HG02870 (cell line): ENCODE data around the gene LSM12.
"Not testable (repeated sequence)": the region's sequence is repeated elsewhere in the genome, so short reads cannot be mapped to it uniquely, and the experiment has no call there.

ENCODE experiments used
- ATAC-seq: cut with Tn5 transposase; IDR thresholded peaks from one replicate; pipeline ENCODE4 v1.9.1; 2021; ENCODE audit warnings: mild to moderate bottlenecking, moderate library complexity; ENCODE audit not compliant: unreplicated experiment

Gene LSM12

GRCh38 chr17:44066204-44066930 is at the start of gene LSM12:
Gene LSM12 (minus strand): TSS chr17:44066671. CDS start chr17:44066587, 84 bp downstream.
- peak; percentile 46 for ATAC-seq

- ATAC-seq: no peak
Observed at GRCh38 chr17:44115585-44116415, 49.3 kb upstream of the LSM12 start.

DNA sequence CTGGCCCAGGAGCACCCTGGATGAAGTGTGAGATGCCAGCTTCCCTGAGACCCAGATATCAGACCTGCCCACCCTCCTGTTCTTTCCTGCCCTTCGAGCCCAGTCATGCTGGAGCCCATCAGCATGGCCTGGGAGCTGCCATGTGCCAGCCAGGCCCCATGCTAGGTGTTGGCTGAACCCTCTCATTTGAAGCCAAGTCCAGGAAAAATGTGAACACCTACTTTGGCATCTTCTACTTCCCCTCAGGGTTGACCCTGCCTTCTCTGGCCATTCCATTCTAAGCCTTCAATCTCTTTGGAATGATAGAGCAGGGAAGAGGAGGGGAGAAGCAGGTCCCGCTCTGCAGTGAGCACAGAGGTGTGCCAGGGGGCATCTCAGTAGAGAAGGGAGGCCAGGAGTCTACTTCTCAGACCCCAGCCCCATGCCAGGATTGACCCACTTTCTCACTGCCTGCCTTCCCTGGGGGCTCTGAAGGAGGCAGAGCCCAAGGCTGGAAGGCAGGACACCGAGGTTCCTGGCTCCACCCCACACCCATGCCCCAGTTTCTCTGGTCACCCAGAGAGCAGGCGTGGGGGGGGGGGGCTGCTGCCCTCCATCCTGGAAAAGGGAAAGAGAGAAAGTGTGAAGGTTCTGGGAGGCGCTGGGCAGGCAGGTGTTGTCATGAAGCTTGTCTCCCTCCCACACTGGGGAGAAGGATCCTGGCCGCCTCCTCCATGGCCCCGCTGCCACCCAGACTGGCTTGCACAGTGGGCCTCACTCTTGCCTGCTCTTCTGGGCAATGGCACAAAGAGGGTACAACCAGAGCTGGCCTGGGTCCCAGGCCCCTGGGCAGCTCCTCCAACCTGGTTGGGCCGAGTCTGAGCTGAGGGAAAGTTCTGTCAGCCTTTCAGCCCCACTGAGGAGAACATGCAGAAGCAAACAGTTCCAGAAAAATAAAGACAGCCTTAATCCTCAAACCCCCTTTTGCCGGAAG is 47.7 kb upstream of the LSM12 start:
- no peak for ATAC-seq

GRCh38 chr17:44113382-44113781 is 46.9 kb upstream of the LSM12 start:
- ATAC-seq: no peak

- ATAC-seq: no peak
Observed at GRCh38 chr17:44112284-44113280, 46.1 kb upstream of the LSM12 start.

GRCh38 chr17:44111777-44112176 is 45.3 kb upstream of the LSM12 start:
- no peak for ATAC-seq

DNA sequence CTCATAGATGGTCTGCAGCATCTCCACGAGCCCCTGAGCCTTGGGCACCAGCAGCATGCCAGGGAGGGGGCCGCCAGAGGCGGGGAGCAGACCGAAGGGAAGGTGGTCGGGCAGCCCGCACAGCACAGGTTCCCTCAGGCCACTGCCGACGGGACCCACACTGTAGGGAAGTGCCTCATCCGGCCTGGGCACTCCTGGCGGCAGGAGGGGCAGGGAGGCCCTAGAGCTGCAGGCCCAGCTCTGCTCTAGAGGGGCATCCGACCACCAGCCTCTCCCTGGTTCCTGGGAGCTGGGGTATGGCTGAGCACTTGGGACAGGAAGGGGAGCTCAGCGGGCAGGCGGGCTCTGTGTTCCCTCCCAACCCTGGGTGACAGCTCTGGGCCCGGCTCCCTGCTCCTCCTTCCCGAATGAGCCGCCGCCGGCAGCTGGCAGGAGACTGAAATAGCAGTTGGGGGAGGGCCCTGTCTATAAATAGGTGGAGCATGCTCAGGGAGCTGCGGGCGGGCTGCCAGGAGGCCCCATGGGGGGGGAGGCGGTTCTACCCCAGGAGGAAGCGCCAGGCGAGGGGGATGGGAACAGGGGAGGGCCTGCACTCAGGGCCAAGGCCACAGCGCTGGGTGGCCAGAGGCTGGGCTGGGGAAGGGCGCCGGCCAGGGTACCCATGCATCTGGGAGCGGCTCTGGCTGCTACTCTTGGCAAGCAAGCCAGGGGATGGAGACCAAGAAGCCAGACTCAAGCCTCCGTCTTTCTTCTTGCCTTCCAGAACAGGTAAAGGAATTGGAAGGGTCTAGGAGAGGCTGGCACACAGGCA is 44.6 kb upstream of the LSM12 start:
- ATAC-seq: no peak

DNA sequence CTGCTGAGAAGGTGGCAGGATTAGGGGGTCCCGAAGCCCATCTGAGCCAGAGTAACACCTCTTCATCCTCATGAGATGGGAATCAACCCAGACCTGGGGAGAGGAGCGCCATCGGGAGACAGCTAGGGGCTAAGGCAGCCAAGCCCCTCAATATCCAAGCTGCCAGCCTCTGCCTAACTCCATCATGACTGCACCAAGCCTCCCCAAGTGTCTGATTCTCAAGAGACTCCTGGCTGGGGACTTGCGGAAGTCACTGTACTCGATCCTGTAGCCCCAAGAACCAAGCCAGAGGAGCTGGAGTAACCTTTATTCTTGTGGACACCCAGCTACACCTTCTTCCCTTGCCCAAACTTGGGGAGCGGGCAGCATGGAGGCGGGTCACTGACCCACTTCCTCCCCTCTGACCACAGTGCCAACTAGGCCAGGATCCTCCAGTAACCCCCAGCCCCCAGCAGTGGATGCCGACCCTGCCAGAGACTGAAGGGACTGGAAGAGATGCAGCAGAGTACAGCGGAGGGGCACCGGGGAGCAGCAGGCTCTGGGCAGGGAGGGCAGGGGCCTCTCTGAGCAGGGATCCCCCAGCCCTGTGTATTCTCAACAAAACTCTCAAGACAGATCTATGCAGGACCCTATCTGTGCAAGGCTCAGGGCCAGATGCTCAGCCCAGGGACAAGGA is 43.7 kb upstream of the LSM12 start:
- ATAC-seq: no peak

DNA sequence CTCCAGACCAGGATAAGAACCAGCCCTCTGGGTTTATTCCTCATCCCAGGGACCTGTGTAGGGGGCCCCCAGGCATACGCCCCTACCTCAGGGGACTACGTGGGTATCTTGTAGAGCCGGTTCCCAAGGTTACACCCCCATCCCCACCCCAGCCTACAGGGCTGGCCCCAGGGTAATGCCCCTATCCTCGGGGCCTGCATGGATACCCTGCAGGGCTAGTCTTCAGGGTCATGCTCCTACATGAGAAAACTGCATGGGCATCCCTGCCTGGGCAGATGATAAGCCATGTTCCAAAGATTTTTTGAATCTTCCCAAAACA is 42.8 kb upstream of the LSM12 start:
- ATAC-seq: no peak

DNA sequence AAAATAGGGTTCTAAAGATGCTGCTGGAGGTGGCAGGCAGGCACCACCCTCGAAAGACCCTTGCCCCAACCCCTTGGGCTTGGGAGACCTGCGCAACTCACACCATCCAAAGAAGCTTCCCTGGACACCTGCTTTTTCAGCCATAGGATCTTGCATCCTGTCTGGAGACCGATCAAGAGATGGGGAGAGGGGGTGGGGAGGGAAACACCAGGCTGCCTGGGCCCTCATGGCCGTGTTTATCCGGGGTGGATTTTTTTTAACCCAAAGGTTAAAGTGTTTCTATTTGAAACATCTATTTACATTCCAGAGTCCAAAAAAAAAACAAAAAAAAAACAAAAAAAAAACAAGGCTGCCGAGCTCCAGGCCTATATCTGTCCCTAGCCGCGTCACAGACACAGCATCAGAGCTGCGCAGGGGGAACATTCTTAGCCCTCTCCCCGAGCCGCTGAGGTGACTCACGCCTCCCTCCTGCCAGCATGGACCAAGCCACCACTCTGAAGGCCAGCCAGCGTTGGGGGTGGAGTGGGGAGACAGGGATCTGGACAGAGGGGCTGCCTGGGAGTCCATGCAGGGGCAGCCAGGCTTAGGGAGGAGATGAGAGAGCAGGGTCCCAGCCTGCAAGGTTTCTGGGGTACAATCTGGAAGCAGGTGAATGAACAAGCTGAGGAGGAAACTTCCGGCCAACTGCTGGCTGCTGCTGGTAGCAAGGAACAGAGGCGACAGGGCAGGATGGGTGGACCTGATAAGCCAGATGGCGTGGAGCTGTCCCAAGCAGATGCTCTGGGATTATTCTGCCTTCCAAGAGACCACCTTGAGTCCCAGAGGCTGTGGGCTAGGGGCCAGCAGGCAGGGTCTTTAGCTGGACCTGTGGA is 42.2 kb upstream of the LSM12 start:
- ATAC-seq: no peak

DNA sequence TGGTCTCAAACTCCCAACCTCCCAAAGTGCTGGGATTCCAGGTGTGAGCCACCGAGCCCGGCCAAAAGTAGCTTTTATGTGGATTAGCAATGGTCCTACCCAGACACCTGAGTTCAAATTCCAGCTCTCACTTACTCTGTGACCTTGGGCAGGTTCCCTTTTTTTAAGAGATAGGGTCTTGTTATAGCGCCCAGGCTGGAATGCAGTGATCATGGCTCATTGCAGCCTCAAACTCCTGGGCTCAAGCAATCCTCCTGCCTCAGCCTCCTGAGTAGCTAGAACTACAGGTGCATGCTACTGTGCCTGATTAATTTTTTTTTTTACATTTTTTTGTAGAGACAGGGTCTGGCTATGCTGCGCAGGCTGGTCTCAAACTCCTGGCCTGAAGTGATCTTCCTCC is 40.3 kb upstream of the LSM12 start:
- ATAC-seq: no peak

- no peak for ATAC-seq
Observed at GRCh38 chr17:44105941-44106340, 39.5 kb upstream of the LSM12 start.

DNA sequence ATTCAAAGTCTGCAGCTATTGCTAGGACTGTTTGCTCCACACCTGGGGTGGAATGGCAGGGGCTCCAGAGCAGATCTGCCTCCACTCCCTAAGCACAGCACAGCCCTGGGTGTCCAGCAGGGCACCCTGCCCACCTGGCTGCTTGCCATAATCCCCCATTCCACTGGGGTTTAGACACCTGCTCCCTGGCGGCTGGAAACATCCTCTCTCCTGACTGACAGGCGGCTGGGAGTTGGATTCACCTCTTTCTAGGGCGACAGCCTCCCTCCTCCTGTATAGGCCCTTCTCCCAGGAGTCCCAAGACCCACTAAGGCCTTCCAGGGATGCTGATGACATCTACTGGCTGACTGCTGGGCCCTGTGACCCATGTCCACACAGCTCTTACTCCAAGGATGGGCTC is 39.0 kb upstream of the LSM12 start:
- ATAC-seq: no peak

- no peak for ATAC-seq
Observed at GRCh38 chr17:44102849-44103622, 36.6 kb upstream of the LSM12 start.

DNA sequence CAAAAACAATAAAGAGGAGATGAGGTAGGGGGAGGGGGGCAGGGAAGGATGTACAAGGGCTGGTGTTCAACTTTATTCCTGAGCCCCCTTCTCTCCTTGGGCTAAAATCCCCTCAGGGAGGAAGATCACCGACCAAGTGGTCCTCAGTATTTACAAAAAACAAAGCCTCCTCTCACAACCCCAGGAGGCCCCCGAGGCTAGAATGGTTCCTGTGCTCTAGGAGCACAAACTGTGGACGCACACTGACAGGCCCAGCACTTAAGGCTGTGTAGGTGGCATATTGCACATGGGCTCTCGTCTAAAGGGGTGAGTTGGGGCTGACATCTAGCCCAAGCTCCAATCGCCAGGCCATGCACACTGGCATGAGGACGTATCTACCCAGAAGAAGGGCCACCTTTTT is 35.4 kb upstream of the LSM12 start:
- not testable (repeated sequence) for ATAC-seq

DNA sequence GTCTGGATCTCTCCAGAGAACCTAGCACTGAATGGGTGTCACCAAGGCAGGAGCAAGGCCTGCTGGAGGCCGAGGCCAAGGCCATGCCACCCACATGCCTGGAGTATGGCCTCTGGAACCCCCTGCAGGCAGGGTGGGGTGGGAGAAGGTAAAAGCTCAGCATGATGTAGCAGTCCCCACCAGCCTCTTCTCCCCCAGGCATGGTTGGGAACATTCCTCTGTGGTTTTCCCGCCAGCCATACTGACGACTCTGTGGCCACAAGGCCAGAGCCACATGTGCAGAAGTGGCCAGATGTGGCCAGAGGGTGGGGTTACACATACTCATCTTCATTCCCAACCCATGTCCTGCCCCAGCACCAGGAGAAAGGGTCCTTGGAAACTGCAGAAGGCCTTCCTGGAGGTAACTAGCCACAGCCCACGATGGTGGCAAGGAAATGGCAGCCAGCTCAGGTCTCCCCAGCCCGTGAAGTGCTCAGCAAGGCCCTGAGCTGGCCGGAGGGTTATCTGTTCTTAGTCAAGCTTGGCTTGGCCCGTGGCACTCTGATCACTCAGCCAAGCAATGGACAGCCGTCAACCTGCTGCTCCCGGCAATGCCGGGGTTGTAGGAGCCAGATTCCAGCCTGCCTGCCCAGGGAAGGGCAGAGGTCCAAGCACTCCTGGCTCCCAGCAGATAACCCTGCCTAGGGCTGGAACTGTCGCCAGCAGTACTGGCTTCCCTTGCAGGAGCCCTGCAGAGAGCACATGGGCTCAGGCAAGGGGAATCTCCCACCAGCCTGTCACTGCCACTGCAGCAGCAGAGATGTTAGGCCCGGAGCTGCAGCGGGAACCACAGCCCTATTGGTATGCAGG is 30.9 kb upstream of the LSM12 start:
- no peak for ATAC-seq
